Liver (tissue), 10 donors: ENCODE measurements around the gene SLC25A29. TPM values are rescaled to one million over a fixed set of nuclear protein-coding genes. Genes with fewer than 3 reads are reported as not detected.

ENCODE experiments used
- DNase-seq: peaks from one replicate; pipeline ENCODE4 v3.0.0-alpha.2; 2017; ENCODE audit warnings: low spot score
- H3K27ac ChIP-seq, 2 donors: one replicate each; pipeline ENCODE4 v1.7.0; 2013; ENCODE audit warnings: inconsistent platforms in 2 of 2, low read length in 2 of 2, control low read depth in 1 of 2, low read depth in 1 of 2, mild to moderate bottlenecking in 1 of 2
- H3K27me3 ChIP-seq, 4 donors: one replicate each; pipeline versions ENCODE4 v1.6.1 to v1.7.0; 2013; ENCODE audit warnings: low read length in 3 of 4, inconsistent platforms in 1 of 4, mild to moderate bottlenecking in 1 of 4, moderate library complexity in 1 of 4; ENCODE audit not compliant: control insufficient read depth in 4 of 4, insufficient read depth in 4 of 4
- H3K36me3 ChIP-seq, 4 donors: one replicate each; pipeline versions ENCODE4 v1.6.1 to v1.7.0; 2013; ENCODE audit warnings: low read length in 3 of 4, mild to moderate bottlenecking in 3 of 4, low read depth in 1 of 4, moderate library complexity in 1 of 4; ENCODE audit not compliant: control insufficient read depth in 4 of 4, insufficient read depth in 3 of 4
- H3K4me1 ChIP-seq, 4 donors: one replicate each; pipeline versions ENCODE4 v1.6.1 to v1.7.0; 2013; ENCODE audit warnings: low read length in 3 of 4, mild to moderate bottlenecking in 3 of 4, moderate library complexity in 1 of 4; ENCODE audit not compliant: control insufficient read depth in 4 of 4, insufficient read depth in 4 of 4
- H3K4me3 ChIP-seq, 3 donors: one replicate each; pipeline versions ENCODE4 v1.6.1 to v1.7.0; 2013; ENCODE audit warnings: low read length in 3 of 3, control low read depth in 1 of 3, low read depth in 1 of 3, mild to moderate bottlenecking in 1 of 3
- H3K9ac ChIP-seq, 2 donors: one replicate each; pipeline ENCODE4 v1.7.0; 2013; ENCODE audit warnings: low read length in 2 of 2, mild to moderate bottlenecking in 2 of 2, moderate library complexity in 2 of 2, control low read depth in 1 of 2, low read depth in 1 of 2
- H3K9me3 ChIP-seq, 4 donors: one replicate each; pipeline versions ENCODE4 v1.6.1 to v1.7.0; 2013; ENCODE audit warnings: low read length in 3 of 4; ENCODE audit not compliant: control insufficient read depth in 4 of 4
- CTCF ChIP-seq: fragments of 150-350 bp; IDR thresholded peaks from 2 replicates; pipeline ENCODE4 v1.5.1; 2017; ENCODE audit warnings: improper control_type of control experiment, low read depth, low read length; ENCODE audit not compliant: missing input control
- FOXA1 ChIP-seq: IDR thresholded peaks from 2 replicates; pipeline ENCODE4 v1.6.1; 2016; ENCODE audit warnings: antibody characterized with exemption
- FOXA2 ChIP-seq: IDR thresholded peaks from 2 replicates; pipeline ENCODE4 v1.6.1; 2016; ENCODE audit warnings: antibody characterized with exemption
- GABPA ChIP-seq, 2 donors: IDR thresholded peaks in 1 of 2; conservative IDR thresholded peaks in 1 of 2; 2 replicates each; pipeline ENCODE4 v1.6.1; 2016; ENCODE audit warnings: antibody characterized with exemption in 2 of 2, mild to moderate bottlenecking in 1 of 2, moderate library complexity in 1 of 2
- HNF4G ChIP-seq: IDR thresholded peaks from 2 replicates; pipeline ENCODE4 v1.6.1; 2016; ENCODE audit warnings: antibody characterized with exemption
- JUND ChIP-seq, 2 donors: IDR thresholded peaks; 2 replicates each; pipeline ENCODE4 v1.6.1; 2016; ENCODE audit warnings: antibody characterized with exemption in 2 of 2
- RAD21 ChIP-seq, 2 donors: IDR thresholded peaks; 2 replicates each; pipeline ENCODE4 v1.6.1; 2016; ENCODE audit warnings: antibody characterized with exemption in 2 of 2, mild to moderate bottlenecking in 2 of 2
- REST ChIP-seq: IDR thresholded peaks from 2 replicates; pipeline ENCODE4 v1.6.1; 2016; ENCODE audit warnings: antibody characterized with exemption, mild to moderate bottlenecking
- RXRA ChIP-seq, 2 donors: IDR thresholded peaks; 2 replicates each; pipeline ENCODE4 v1.6.1; 2017 to 2018; ENCODE audit warnings: antibody characterized with exemption in 2 of 2, mild to moderate bottlenecking in 1 of 2
- TAF1 ChIP-seq: conservative IDR thresholded peaks from 2 replicates; pipeline ENCODE4 v1.6.1; 2016; ENCODE audit warnings: antibody characterized with exemption, mild to moderate bottlenecking
- WGBS: extraction: QIAGEN DNeasy Blood & Tissue Kit; methylation state at CpG from one replicate; pipeline ENCODE4 v1.1.7; 2013; 5-methylcytosine and 5-hydroxymethylcytosine counted together
- polyA plus RNA-seq, 2 donors: library from polyadenylated mRNA; stranded (reverse) in 1 of 2; unstranded in 1 of 2; fragments of 200-250 nt in 1 of 2; fragments of >200 nt in 1 of 2; fragmentation: Nextera tagmentation in 1 of 2; extraction: Ambion mirVana in 1 of 2; gene quantifications; one replicate each; pipeline versions ENCODE4 v1.2.1 to v1.2.3, GENCODE V29; 2013 to 2015
- small RNA-seq: library from RNA; depleted of rRNA; stranded (forward); fragments of <200 nt; gene quantifications from one replicate; pipeline ENCODE3, GENCODE V24; 2014
- total RNA-seq, 2 donors: library from RNA; depleted of rRNA; stranded (reverse); fragments of >200 nt; gene quantifications; one replicate each; pipeline ENCODE4 v1.2.3, GENCODE V29; 2014
- TF ChIP-seq, protein P1 (sequence below): IDR thresholded peaks from 2 replicates; pipeline ENCODE4 v1.6.1; 2016; ENCODE audit warnings: antibody characterized with exemption
- TF ChIP-seq, protein P2 (sequence below): IDR thresholded peaks from 2 replicates; pipeline ENCODE4 v1.6.1; 2016; ENCODE audit warnings: antibody characterized with exemption
- donor health status: healthy.
- donor health status: healthy.
- donor health status: healthy.
- donor health status: healthy.
- donor health status: healthy.

SLC25A29 gene
- total and polyA plus RNA-seq, 4 donors: 2.4 to 13.9 (median 8.9) TPM

DNA sequence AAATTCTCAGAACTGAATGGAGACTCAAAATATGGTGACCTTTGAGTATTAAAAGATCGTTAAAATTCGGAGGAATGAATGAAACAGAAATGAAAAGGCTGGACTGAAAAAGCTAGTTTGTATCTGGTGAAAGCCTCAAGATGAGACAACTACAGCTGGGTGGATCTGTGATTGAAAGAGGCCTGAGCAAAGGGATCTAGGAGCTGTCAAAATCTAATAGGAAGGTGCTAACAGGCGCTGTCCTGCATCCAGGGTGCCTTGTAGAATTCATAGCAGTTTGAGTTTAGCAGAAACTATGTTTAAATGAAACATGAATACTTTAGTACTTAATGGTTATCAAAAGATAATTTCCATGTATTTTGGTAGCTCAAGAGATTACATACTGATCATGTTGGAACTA, 65.0 kb downstream of the SLC25A29 start:
- no peak for DNase-seq
- TF ChIP-seq TAF1: no peak
- TF ChIP-seq RAD21 (IDR thresholded peaks at IDR 0.05): no peak
- TF ChIP-seq, protein P1, sequence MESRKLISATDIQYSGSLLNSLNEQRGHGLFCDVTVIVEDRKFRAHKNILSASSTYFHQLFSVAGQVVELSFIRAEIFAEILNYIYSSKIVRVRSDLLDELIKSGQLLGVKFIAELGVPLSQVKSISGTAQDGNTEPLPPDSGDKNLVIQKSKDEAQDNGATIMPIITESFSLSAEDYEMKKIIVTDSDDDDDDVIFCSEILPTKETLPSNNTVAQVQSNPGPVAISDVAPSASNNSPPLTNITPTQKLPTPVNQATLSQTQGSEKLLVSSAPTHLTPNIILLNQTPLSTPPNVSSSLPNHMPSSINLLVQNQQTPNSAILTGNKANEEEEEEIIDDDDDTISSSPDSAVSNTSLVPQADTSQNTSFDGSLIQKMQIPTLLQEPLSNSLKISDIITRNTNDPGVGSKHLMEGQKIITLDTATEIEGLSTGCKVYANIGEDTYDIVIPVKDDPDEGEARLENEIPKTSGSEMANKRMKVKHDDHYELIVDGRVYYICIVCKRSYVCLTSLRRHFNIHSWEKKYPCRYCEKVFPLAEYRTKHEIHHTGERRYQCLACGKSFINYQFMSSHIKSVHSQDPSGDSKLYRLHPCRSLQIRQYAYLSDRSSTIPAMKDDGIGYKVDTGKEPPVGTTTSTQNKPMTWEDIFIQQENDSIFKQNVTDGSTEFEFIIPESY: no peak
- no peak for TF ChIP-seq RXRA (IDR thresholded peaks at IDR 0.05)
- no peak for TF ChIP-seq REST
- TF ChIP-seq, protein P2, sequence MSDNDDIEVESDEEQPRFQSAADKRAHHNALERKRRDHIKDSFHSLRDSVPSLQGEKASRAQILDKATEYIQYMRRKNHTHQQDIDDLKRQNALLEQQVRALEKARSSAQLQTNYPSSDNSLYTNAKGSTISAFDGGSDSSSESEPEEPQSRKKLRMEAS: no peak
- TF ChIP-seq JUND (IDR thresholded peaks at IDR 0.05): no peak
- no peak for TF ChIP-seq FOXA1
- TF ChIP-seq HNF4G: no peak
- no peak for TF ChIP-seq GABPA (IDR thresholded peaks at IDR 0.05 in 1 of 2, conservative IDR thresholded peaks at IDR 0.05 in 1 of 2)
- TF ChIP-seq FOXA2: no peak
- no peak for TF ChIP-seq CTCF
- Histone ChIP-seq H3K27ac (peak overlapping the region; percentile 79 to 92), H3K9ac (peak overlapping the region; percentile 84 to 95), H3K4me3 (peak overlapping the region; percentile 39 to 98 (median 63)), H3K27me3 (no peaks in the 10 kb centered on the region), H3K36me3 (peaks cover 0 to 1% (median 0%) of the 10 kb centered on the region in 4 donors), H3K4me1 (peaks cover 11 to 44% (median 42%) of the 10 kb centered on the region in 4 donors), H3K9me3 (no peaks in the 10 kb centered on the region)
- 28% methylated on average over 3 of the region's 3 CpGs for WGBS

Small RNAs within 50 kb of the gene (small RNA-seq; reads per million reads assigned to genes)
- gene MIR345: 22.5 reads per million, percentile 96 among the genes with 10 or more reads in this experiment
- not detected for gene RN7SL523P

Other genes with a start within 250 kb of the SLC25A29 start
- 10 to 100 TPM; 11.3 to 85.9 TPM for gene EVL, start 241.0 kb downstream of the SLC25A29 start, total RNA-seq
- 10 to 100 TPM; 33.2 to 34.7 TPM for gene EVL, start 241.0 kb downstream of the SLC25A29 start, polyA plus RNA-seq
- under 1 TPM; 0.17 to 0.37 TPM for gene DEGS2, start 146.8 kb downstream of the SLC25A29 start, total RNA-seq
- under 1 TPM; 0.13 to 0.42 TPM for gene DEGS2, start 146.8 kb downstream of the SLC25A29 start, polyA plus RNA-seq
- 10 to 100 TPM; 30.0 to 37.4 TPM for gene YY1, start 67.3 kb downstream of the SLC25A29 start, total RNA-seq
- gene YY1, start 67.3 kb downstream of the SLC25A29 start, polyA plus RNA-seq: 10 to 100 TPM; 15.8 to 27.5 TPM
- 100 to 1,000 TPM in 1 of 2 donors, 10 to 100 TPM in 1; 23.7 to 454 TPM for gene SLC25A47, start 16.9 kb upstream of the SLC25A29 start, total RNA-seq
- 100 to 1,000 TPM; 128 to 469 TPM for gene SLC25A47, start 16.9 kb upstream of the SLC25A29 start, polyA plus RNA-seq
- gene WDR25, start 70.0 kb upstream of the SLC25A29 start, total RNA-seq: 1 to 10 TPM; 5.1 to 8.3 TPM
- 1 to 10 TPM; 3.2 to 5.0 TPM for gene WDR25, start 70.0 kb upstream of the SLC25A29 start, polyA plus RNA-seq